ENCODE data around the gene HAL. TPM values are rescaled to one million over a fixed set of nuclear protein-coding genes. Genes with fewer than 3 reads are reported as not detected.

HAL gene
- total and polyA plus RNA-seq, 2 of the 13 experiments (the other 11 are each of a cell fraction or from before 2014, with no cell fraction given) = 0.89 to 37.8 TPM

GRCh38 chr12:96044017-96044942, 48.1 kb upstream of the HAL start (continued):
- TF ChIP-seq SNAPC4 (CRISPR knock-in tag; IDR thresholded peaks at IDR 0.05) (no peak), CC2D1A (CRISPR knock-in tag; IDR thresholded peaks at IDR 0.05) (no peak), FOSL1 (CRISPR knock-in tag; IDR thresholded peaks at IDR 0.05; ENCODE audit: borderline replicate concordance) (no peak), BRF2 (CRISPR knock-in tag; IDR thresholded peaks at IDR 0.05) (no peak), ZNF577 (CRISPR knock-in tag; IDR thresholded peaks at IDR 0.05; ENCODE audit: borderline replicate concordance, low read depth) (no peak)
- TF ChIP-seq, protein P1, sequence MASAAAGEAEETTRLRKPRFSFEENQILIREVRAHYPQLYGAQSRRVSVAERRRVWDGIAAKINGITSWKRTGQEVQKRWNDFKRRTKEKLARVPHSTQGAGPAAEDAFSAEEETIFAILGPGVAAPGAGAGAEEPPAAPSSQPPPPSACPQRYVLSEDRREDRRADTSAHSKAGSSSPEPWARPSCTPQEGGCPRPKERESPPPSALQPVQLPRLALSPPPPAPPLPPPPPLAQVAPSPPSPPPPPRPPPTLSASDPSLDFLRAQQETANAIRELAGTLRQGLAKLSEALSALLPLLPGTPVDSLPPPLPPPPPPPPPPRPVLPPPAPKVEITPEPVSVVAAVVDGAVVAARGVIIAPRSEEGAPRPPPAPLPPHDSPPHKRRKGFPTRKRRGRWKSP (CRISPR knock-in tag; IDR thresholded peaks at IDR 0.05) = no peak
